DOHH2 (cell line): ENCODE measurements around the gene PRKAR1B.

Experiments used
- H3F3A ChIP-seq: fragments of 200-600 bp; sonication (generic), shearing (Covaris generic); 2 replicates; pipeline ENCODE4 v1.6.0; 2016; ENCODE audit warnings: antibody characterized with exemption, mild to moderate bottlenecking; ENCODE audit not compliant: control insufficient read depth, insufficient read depth
- H3K27ac ChIP-seq: fragments of 200-600 bp; sonication (generic); 2 replicates; pipeline ENCODE4 v1.5.1; 2014; ENCODE audit warnings: low read depth, mild to moderate bottlenecking, low read length, moderate library complexity
- H3K27me3 ChIP-seq: fragments of 200-600 bp; sonication (generic); 2 replicates; pipeline ENCODE4 v1.6.1; 2014; ENCODE audit warnings: mild to moderate bottlenecking, low read length, mixed read lengths; ENCODE audit not compliant: control insufficient read depth
- H3K36me3 ChIP-seq: fragments of 200-600 bp; sonication (generic); 2 replicates; pipeline ENCODE4 v1.6.1; 2014; ENCODE audit warnings: mild to moderate bottlenecking, low read length, moderate library complexity, mixed read lengths; ENCODE audit not compliant: control insufficient read depth
- H3K4me1 ChIP-seq: fragments of 200-600 bp; sonication (generic); 2 replicates; pipeline ENCODE4 v1.6.1; 2014; ENCODE audit warnings: mild to moderate bottlenecking, low read length, mixed read lengths; ENCODE audit not compliant: control insufficient read depth
- H3K4me2 ChIP-seq: fragments of 200-600 bp; sonication (generic); 2 replicates; pipeline ENCODE4 v1.6.0; 2014; ENCODE audit warnings: mild to moderate bottlenecking, low read length, moderate library complexity
- H3K4me3 ChIP-seq: fragments of 200-600 bp; sonication (generic); 2 replicates; pipeline ENCODE4 v1.5.1; 2014; ENCODE audit warnings: mild to moderate bottlenecking, low read length, mixed read lengths
- H3K79me2 ChIP-seq: fragments of 200-600 bp; sonication (generic); 2 replicates; pipeline ENCODE4 v1.6.1; 2014; ENCODE audit warnings: mild to moderate bottlenecking, low read length, mixed read lengths; ENCODE audit not compliant: control insufficient read depth
- H3K9me2 ChIP-seq: fragments of 200-600 bp; sonication (generic); replicated peaks from 2 replicates; pipeline ENCODE4 v1.6.1; 2014; ENCODE audit warnings: mild to moderate bottlenecking, low read length, mixed read lengths; ENCODE audit not compliant: control insufficient read depth
- H3K9me3 ChIP-seq: fragments of 200-600 bp; sonication (generic); 2 replicates; pipeline ENCODE4 v1.6.1; 2014; ENCODE audit warnings: antibody characterized with exemption, low read length, mixed read lengths; ENCODE audit not compliant: control insufficient read depth, insufficient read depth
- H4K20me1 ChIP-seq: fragments of 200-600 bp; sonication (generic); 2 replicates; pipeline ENCODE4 v1.6.0; 2014; ENCODE audit warnings: low read depth, mild to moderate bottlenecking, antibody characterized with exemption, low read length, moderate library complexity; ENCODE audit not compliant: control insufficient read depth, insufficient read depth
- EZH2phosphoT487 ChIP-seq: fragments of 200-600 bp; sonication (generic); IDR thresholded peaks from 2 replicates; pipeline ENCODE4 v1.6.1; 2017; ENCODE audit warnings: borderline replicate concordance, mild to moderate bottlenecking, antibody characterized with exemption, low read length, moderate library complexity, mixed read lengths
- TF ChIP-seq, protein P1 (sequence below): fragments of 200-600 bp; sonication (generic); IDR thresholded peaks from one replicate; pipeline ENCODE4 v1.5.1; 2014; ENCODE audit warnings: antibody characterized with exemption, mild to moderate bottlenecking, low read depth, low read length; ENCODE audit not compliant: poor library complexity, severe bottlenecking

The PRKAR1B gene

DNA sequence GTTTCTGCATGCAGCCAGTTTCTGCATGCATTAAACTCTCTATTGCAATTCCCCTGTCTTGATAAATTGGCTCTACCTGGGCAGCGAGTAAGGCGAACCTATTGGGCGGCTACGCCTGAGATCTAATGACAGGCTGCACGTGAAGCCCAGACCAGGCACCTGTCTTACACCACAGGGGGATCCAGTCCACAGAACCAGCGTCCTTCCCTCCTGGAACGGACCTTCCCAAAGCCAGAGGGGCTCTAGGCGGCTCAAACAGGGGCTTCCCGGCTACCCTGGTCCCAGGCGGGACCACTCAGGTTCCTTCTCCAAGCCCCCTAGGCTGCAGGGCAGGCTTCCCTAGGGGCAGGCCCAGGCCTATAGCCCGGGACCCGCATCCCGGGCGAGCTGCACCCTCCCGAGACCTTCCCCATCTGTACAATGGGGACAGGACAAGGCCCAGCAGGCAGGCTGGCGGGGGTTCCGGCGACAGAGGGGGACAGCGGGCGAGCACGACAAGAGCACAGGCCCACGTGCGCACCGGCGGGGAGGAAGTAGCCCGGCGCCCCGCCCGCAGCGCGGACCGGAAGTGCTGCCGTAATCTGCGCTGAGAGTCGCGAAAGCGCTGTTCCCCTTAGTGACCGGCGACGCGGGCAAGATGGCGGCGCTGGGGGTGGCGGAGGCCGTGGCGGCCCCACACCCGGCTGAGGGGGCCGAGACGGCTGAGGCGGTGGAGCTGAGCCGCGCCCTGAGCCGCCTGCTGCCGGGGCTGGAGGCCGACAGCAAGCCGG, 812 bp downstream of the PRKAR1B start, which contains the start of gene DNAAF5:
Gene DNAAF5 (plus strand): TSS at position 616 of the 770 bp plus-strand sequence. CDS start 22 bp downstream, at position 638.
- H4K20me1 ChIP-seq: no peaks in the 10 kb centered on the region
- peak within 1 kb of the TSS; percentile 38 for H3K27ac ChIP-seq
- no peaks in the 10 kb centered on the region for H3K9me2 ChIP-seq
- peak within 1 kb of the TSS; percentile 73 for H3K4me2 ChIP-seq
- peaks cover 23% of the 10 kb centered on the region; the same call in 1 of the 2 replicates for H3K9me3 ChIP-seq
- H3K4me1 ChIP-seq: peaks cover 24% of the 10 kb centered on the region
- H3K4me3 ChIP-seq: peak within 1 kb of the TSS; percentile 75
- TF ChIP-seq, protein P1, sequence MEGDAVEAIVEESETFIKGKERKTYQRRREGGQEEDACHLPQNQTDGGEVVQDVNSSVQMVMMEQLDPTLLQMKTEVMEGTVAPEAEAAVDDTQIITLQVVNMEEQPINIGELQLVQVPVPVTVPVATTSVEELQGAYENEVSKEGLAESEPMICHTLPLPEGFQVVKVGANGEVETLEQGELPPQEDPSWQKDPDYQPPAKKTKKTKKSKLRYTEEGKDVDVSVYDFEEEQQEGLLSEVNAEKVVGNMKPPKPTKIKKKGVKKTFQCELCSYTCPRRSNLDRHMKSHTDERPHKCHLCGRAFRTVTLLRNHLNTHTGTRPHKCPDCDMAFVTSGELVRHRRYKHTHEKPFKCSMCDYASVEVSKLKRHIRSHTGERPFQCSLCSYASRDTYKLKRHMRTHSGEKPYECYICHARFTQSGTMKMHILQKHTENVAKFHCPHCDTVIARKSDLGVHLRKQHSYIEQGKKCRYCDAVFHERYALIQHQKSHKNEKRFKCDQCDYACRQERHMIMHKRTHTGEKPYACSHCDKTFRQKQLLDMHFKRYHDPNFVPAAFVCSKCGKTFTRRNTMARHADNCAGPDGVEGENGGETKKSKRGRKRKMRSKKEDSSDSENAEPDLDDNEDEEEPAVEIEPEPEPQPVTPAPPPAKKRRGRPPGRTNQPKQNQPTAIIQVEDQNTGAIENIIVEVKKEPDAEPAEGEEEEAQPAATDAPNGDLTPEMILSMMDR: peak; percentile 13
- no peak for TF ChIP-seq EZH2phosphoT487
- peaks cover 78% of the 10 kb centered on the region for H3K36me3 ChIP-seq
- H3K79me2 ChIP-seq: peaks cover 92% of the 10 kb centered on the region
- H3F3A ChIP-seq: no peaks in the 10 kb centered on the region
- H3K27me3 ChIP-seq: no peaks in the 10 kb centered on the region

DNA sequence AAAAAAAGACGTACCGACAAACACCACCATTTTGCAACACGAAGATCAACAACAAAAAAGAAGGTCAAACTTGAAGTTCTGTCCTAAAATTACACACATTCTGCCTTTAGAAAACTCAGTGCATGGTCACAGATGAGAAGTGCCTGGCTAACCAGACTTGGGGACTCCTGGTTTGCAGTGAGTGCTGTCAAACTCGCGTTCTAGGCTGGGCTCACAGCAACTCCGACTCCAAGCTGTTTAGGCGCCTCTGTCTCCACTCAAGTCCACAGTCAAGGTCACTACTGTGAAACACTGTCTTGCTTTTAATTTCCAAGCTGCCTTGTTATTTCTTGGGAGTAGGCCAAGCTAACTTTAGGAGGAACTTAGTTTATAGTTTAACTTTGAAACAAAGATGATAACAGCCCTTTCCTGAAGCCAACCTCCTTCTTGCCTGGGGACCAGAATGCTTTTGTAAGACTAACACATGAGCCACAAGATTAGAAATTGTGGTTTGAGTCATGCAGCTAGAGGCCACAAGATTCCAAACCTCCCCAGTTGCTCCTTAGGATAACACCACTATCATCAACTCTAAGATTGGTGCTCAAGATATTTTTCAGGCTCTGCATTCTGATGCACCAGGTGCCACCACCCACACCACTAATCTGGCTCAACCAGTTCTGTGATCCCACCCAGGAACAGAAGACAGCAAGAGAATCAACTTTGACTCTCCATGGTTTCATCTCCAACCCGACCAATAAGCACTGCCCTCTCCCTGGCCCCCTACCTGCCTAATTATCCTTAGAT, 1.7 kb downstream of the PRKAR1B start:
- H3K36me3 ChIP-seq: peaks cover 70% of the 10 kb centered on the region
- H3K27ac ChIP-seq: peak overlapping the region; percentile 21; the same call in 1 of the 2 replicates
- no peak for TF ChIP-seq EZH2phosphoT487
- TF ChIP-seq, protein P1: no peak
- H3K4me1 ChIP-seq: peaks cover 24% of the 10 kb centered on the region
- peaks cover 88% of the 10 kb centered on the region for H3K79me2 ChIP-seq
- H3F3A ChIP-seq: no peaks in the 10 kb centered on the region
- no peaks in the 10 kb centered on the region for H3K27me3 ChIP-seq
- peaks cover 23% of the 10 kb centered on the region; the same call in 1 of the 2 replicates for H3K9me3 ChIP-seq
- H3K9me2 ChIP-seq: no peaks in the 10 kb centered on the region
- H3K4me2 ChIP-seq: peak overlapping the region; percentile 73
- H3K4me3 ChIP-seq: peak overlapping the region; percentile 75
- H4K20me1 ChIP-seq: no peaks in the 10 kb centered on the region

GRCh38 chr7:724298-724697, 2.8 kb downstream of the PRKAR1B start:
- Histone ChIP-seq H3K4me1 (peaks cover 24% of the 10 kb centered on the region), H3K4me2 (no peak overlapping the region), H4K20me1 (no peaks in the 10 kb centered on the region), H3K9me2 (no peaks in the 10 kb centered on the region), H3K27me3 (no peaks in the 10 kb centered on the region), H3K27ac (no peak overlapping the region), H3K9me3 (peaks cover 23% of the 10 kb centered on the region; the same call in 1 of the 2 replicates), H3K36me3 (peaks cover 61% of the 10 kb centered on the region), H3K4me3 (no peak overlapping the region), H3K79me2 (peaks cover 85% of the 10 kb centered on the region), H3F3A (no peaks in the 10 kb centered on the region)
- no peak for TF ChIP-seq EZH2phosphoT487
- TF ChIP-seq, protein P1: no peak
